IPS-15b (cell line): ENCODE data around the gene GLS.
A peak's percentile ranks its signal among the peaks of the same experiment; 100 is the strongest.
"Not testable (repeated sequence)": the region's sequence is repeated elsewhere in the genome, so short reads cannot be mapped to it uniquely, and the experiment has no call there.

Experiments used
- H3K27me3 ChIP-seq: one replicate; pipeline ENCODE4 v1.6.1; 2013; ENCODE audit warnings: low read length; ENCODE audit not compliant: control insufficient read depth, insufficient read depth
- H3K36me3 ChIP-seq: one replicate; pipeline ENCODE4 v1.6.1; 2013; ENCODE audit warnings: low read length; ENCODE audit not compliant: control insufficient read depth, insufficient read depth
- H3K4me1 ChIP-seq: one replicate; pipeline ENCODE4 v1.6.1; 2013; ENCODE audit warnings: mild to moderate bottlenecking, low read length; ENCODE audit not compliant: control insufficient read depth, insufficient read depth
- H3K4me3 ChIP-seq: one replicate; pipeline ENCODE4 v1.5.1; 2013; ENCODE audit warnings: low read depth, low read length
- H3K9ac ChIP-seq: one replicate; pipeline ENCODE4 v1.6.1; 2013; ENCODE audit warnings: low read depth, mild to moderate bottlenecking, low read length
- H3K9me3 ChIP-seq: one replicate; pipeline ENCODE4 v1.6.1; 2013; ENCODE audit warnings: mild to moderate bottlenecking, low read length; ENCODE audit not compliant: control insufficient read depth, insufficient read depth

Gene GLS

GRCh38 chr2:190877436-190877835 lies 3.2 kb upstream of the GLS start:
- no peak overlapping the region for H3K4me3 ChIP-seq
- no peaks in the 10 kb centered on the region for H3K27me3 ChIP-seq
- H3K9me3 ChIP-seq = no peaks in the 10 kb centered on the region
- H3K9ac ChIP-seq = no peak overlapping the region
- no peaks in the 10 kb centered on the region for H3K36me3 ChIP-seq
- peaks cover 3% of the 10 kb centered on the region for H3K4me1 ChIP-seq

DNA sequence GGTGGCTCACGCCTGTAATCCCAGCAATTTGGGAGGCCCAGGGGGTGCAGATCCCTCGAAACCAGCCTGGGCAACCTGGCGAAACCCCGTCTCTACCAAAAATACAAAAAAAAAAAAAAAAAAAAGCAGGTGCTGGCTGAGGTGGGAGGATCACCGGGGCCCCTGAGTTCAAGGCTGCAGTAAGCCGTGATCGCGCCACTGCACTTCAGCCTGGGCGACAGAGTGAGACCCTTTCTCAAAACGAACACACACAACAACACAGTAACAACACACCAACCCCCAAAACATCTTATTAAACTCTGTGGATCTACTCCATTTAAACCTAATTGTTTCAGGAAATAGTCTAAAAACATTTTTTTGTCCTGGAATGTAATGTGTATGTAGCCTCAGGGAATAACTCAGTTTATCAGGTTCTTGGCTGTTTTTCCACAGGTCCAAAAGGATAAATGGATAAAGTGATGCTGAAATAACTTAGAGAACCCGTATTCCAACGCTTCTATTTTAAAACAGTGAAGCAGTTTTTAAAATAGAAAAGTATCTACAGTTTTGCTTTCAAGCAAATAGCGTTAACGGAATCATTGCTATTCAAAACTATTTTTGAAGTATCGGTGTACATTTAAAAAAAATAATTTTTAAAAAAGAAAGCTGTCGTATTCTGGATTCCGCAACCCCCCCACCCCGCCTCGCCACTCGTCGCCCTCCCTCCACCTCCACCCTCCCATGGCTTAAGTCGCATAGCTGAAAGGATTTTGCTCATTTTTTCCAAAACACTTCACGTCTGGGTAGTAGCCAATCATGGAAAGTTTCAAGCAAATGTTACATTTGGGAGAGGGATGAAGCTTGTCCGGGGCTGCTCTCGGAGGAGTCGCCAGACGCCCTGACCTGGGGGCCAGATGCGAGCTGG lies 895 bp upstream of the GLS start:
- Histone ChIP-seq H3K4me3 (peak overlapping the region; percentile 77), H3K9ac (no peak overlapping the region), H3K9me3 (no peaks in the 10 kb centered on the region), H3K4me1 (peaks cover 6% of the 10 kb centered on the region), H3K36me3 (no peaks in the 10 kb centered on the region), H3K27me3 (no peaks in the 10 kb centered on the region)

DNA sequence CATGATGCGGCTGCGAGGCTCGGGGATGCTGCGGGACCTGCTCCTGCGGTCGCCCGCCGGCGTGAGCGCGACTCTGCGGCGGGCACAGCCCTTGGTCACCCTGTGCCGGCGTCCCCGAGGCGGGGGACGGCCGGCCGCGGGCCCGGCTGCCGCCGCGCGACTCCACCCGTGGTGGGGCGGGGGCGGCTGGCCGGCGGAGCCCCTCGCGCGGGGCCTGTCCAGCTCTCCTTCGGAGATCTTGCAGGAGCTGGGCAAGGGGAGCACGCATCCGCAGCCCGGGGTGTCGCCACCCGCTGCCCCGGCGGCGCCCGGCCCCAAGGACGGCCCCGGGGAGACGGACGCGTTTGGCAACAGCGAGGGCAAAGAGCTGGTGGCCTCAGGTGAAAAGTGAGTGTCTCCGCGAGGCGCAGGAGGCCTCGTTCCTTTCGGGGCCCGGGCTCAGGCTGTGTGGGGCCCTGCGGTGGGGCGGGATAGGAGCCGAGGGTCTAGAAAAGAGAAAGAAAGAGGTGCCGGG lies 520 bp downstream of the GLS start:
- H3K9me3 ChIP-seq = no peaks in the 10 kb centered on the region
- peak overlapping the region; percentile 72 for H3K4me3 ChIP-seq
- no peaks in the 10 kb centered on the region for H3K36me3 ChIP-seq
- H3K4me1 ChIP-seq = peaks cover 6% of the 10 kb centered on the region
- H3K27me3 ChIP-seq = no peaks in the 10 kb centered on the region
- H3K9ac ChIP-seq = peak overlapping the region; percentile 62

- Histone ChIP-seq H3K9me3 (no peaks in the 10 kb centered on the region), H3K4me1 (peaks cover 6% of the 10 kb centered on the region), H3K36me3 (no peaks in the 10 kb centered on the region), H3K27me3 (no peaks in the 10 kb centered on the region), H3K4me3 (peak overlapping the region; percentile 72), H3K9ac (peak overlapping the region; percentile 62)
Measured at GRCh38 chr2:190881598-190882410, 1.2 kb downstream of the GLS start.

DNA sequence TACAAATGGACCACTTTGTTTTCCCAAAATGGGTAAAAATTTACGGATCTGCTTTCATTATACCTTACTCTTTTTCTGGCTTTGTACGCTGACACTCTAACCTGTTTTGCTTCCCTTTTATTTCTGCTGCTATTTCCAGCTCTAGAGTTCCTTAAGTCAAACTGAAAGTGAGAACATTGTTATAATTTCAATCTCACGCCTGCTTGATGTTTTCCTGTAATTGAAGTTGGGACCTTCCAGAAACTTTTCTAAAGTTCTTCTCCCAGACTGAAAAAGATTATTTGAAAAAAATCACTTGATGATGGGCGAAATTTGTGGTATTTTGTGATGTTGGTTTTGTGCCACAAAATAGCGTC lies 1.8 kb downstream of the GLS start:
- no peaks in the 10 kb centered on the region for H3K36me3 ChIP-seq

GRCh38 chr2:190882856-190883582 lies 2.4 kb downstream of the GLS start:
- no peaks in the 10 kb centered on the region for H3K36me3 ChIP-seq
- no peaks in the 10 kb centered on the region for H3K27me3 ChIP-seq
- H3K4me1 ChIP-seq = peaks cover 9% of the 10 kb centered on the region
- H3K9ac ChIP-seq = no peak overlapping the region
- peak overlapping the region; percentile 72 for H3K4me3 ChIP-seq
- H3K9me3 ChIP-seq = no peaks in the 10 kb centered on the region

More for the DNA sequence above, 1.8 kb downstream of the GLS start:
- Histone ChIP-seq H3K27me3 (no peaks in the 10 kb centered on the region), H3K9me3 (no peaks in the 10 kb centered on the region), H3K4me3 (peak overlapping the region; percentile 72), H3K9ac (no peak overlapping the region), H3K4me1 (peaks cover 6% of the 10 kb centered on the region)

DNA sequence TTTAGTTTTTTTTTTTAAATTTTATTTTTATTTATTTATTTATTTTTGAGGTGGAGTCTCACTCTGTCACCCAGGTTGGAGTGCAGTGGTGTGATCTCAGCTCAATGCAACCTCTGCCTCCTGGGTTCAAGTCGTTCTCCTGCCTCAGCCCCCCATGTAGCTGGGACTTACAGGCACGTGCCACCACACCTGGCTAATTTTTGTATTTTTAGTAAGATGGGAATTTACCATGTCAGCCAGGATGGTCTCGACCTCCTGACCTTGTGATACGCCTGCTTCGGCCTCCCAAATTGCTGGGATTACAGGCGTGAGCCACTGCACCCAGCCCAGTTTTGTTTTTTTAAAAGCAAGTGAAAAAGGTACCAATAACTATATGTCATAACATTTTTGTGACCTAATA lies 5.2 kb downstream of the GLS start:
- H3K4me1 ChIP-seq = peaks cover 10% of the 10 kb centered on the region
- not testable (repeated sequence) for H3K9ac ChIP-seq, H3K36me3 ChIP-seq

DNA sequence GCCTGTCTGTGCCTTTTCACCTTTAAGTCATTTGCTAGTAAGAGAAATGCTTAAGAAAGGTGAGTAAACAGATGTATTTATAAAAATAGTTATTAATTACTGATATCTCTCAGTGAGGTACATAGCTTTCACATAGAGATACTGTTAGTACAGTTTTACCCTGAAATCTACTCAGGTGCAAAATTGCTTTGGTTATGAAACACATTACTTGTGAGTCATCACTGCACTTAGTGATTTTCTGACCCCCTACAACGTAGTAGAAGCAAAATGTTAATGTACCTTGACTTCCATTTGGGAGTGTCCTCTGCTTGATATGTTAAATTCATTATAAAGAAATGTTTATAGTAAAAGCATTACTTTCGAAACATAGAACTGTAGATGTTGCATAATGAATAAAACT lies 6.5 kb downstream of the GLS start:
- Histone ChIP-seq H3K9ac (no peak overlapping the region), H3K4me3 (no peak overlapping the region), H3K4me1 (peaks cover 10% of the 10 kb centered on the region), H3K36me3 (no peaks in the 10 kb centered on the region), H3K9me3 (no peaks in the 10 kb centered on the region), H3K27me3 (no peaks in the 10 kb centered on the region)

More for the DNA sequence above, 5.2 kb downstream of the GLS start:
- H3K4me3 ChIP-seq, H3K27me3 ChIP-seq, H3K9me3 ChIP-seq: not testable (repeated sequence)

DNA sequence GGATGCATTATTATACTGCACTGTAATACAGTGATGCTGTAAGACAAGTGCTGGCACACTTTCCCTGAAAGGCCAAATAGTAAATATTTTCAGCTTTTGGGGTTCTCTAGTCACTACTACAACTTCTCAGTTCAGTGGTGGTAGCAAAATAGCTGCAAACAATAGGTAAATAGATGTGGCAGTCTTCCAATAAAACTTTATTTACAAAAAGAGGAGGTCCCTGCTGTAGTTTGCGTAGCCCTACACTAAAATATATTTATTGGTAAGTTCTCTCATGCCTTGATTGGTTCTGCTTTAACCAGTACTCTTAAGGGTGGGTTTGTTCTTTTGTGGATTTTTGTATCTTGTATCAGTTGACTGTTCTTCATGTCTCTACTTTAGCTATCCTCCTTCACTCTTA lies 7.8 kb downstream of the GLS start:
- Histone ChIP-seq H3K9ac (no peak overlapping the region), H3K36me3 (no peaks in the 10 kb centered on the region), H3K4me3 (no peak overlapping the region), H3K27me3 (no peaks in the 10 kb centered on the region), H3K4me1 (peaks cover 10% of the 10 kb centered on the region), H3K9me3 (no peaks in the 10 kb centered on the region)

DNA sequence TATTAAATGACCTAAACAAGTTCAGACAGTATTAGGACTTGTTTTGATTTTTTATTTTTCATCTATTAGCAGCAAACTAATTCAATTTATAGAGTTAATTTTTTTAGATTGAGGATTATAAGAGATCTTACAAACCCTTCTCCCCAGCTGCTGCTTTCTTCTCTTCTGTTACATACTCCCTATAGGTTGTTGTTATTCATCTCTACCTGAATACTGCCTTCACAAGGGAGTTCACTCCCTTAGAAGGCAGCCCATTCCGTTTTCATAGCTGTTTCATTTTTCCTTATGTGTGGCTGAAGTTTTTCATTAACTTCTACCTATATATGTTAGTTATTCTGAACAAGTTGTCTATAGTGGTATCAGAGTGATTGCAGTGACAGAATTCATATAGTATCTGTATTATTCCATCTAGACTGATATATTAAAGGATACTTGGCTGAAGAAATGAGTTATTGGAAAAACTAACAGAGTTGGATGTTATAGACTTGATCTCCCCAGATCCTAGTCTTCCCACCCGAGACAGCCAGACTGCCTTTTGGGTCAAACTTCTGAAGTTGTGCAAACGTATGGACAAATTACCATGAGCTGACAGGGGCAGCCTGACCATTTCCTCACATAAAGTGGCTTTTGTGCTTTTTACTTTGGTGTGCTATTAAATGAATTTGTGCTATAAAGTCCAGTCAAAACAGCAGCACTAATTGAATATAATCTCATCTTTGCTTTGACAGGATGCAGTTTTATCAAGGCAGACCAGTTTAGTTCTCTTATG lies 8.7 kb downstream of the GLS start:
- H3K27me3 ChIP-seq = no peaks in the 10 kb centered on the region
- peaks cover 8% of the 10 kb centered on the region for H3K4me1 ChIP-seq
- H3K4me3 ChIP-seq = no peak overlapping the region
- no peaks in the 10 kb centered on the region for H3K9me3 ChIP-seq
- H3K9ac ChIP-seq = no peak overlapping the region
- H3K36me3 ChIP-seq = no peaks in the 10 kb centered on the region

- H3K9ac ChIP-seq = no peak overlapping the region
- H3K36me3 ChIP-seq = no peaks in the 10 kb centered on the region
- no peak overlapping the region for H3K4me3 ChIP-seq
- H3K4me1 ChIP-seq = peaks cover 8% of the 10 kb centered on the region
- H3K9me3 ChIP-seq = no peaks in the 10 kb centered on the region
- no peaks in the 10 kb centered on the region for H3K27me3 ChIP-seq
Measured at GRCh38 chr2:190891372-190891771, 10.8 kb downstream of the GLS start.
